Glutamatergic neuron (in vitro differentiated cells): ENCODE results near the gene SLC2A14. TPM values are rescaled to one million over a fixed set of nuclear protein-coding genes. Genes with fewer than 3 reads are reported as not detected.
"Not testable (repeated sequence)": the region's sequence is repeated elsewhere in the genome, so short reads cannot be mapped to it uniquely, and the experiment has no call there.

ENCODE experiments used
- DNase-seq: peaks from one replicate; pipeline ENCODE4 v3.0.0; 2022
- H3K27ac Mint-ChIP-seq: one replicate; pipeline ENCODE4 v1.8.0; 2020; ENCODE audit warnings: mild to moderate bottlenecking, mixed read lengths, inconsistent platforms; ENCODE audit not compliant: unreplicated experiment
- H3K27me3 Mint-ChIP-seq: one replicate; pipeline ENCODE4 v1.8.0; 2020; ENCODE audit warnings: mild to moderate bottlenecking, moderate library complexity, mixed read lengths, inconsistent platforms; ENCODE audit not compliant: unreplicated experiment
- H3K36me3 Mint-ChIP-seq: one replicate; pipeline ENCODE4 v1.8.0; 2020; ENCODE audit warnings: mild to moderate bottlenecking, mixed read lengths, inconsistent platforms; ENCODE audit not compliant: unreplicated experiment
- H3K4me1 Mint-ChIP-seq: one replicate; pipeline ENCODE4 v1.8.0; 2020; ENCODE audit warnings: mild to moderate bottlenecking, low read depth, mixed read lengths, inconsistent platforms; ENCODE audit not compliant: unreplicated experiment
- H3K4me3 Mint-ChIP-seq: one replicate; pipeline ENCODE4 v1.8.0; 2020; ENCODE audit warnings: mild to moderate bottlenecking, mixed read lengths, inconsistent platforms; ENCODE audit not compliant: unreplicated experiment
- H3K9me3 Mint-ChIP-seq: one replicate; pipeline ENCODE4 v1.8.0; 2020; ENCODE audit warnings: mild to moderate bottlenecking, moderate library complexity, mixed read lengths, inconsistent platforms; ENCODE audit not compliant: unreplicated experiment
- CTCF ChIP-seq: fragments of 200-600 bp; sonication (generic); IDR thresholded peaks from one replicate; pipeline ENCODE4 v1.5.0; 2021; ENCODE audit not compliant: partially characterized antibody, unreplicated experiment
- total RNA-seq: library from RNA; stranded (reverse); fragmentation: NEBNext Ultra II Directional; extraction: Animal tissue kit (Norgen Biotek cat#: 25700); gene quantifications from one replicate; pipeline ENCODE4 v1.2.1, GENCODE V29; 2021; ENCODE audit not compliant: unreplicated experiment

Gene SLC2A14
- total RNA-seq, 1 donor from 2014 or later, result 1.3 TPM

GRCh38 chr12:7915661-7916403 is 43.1 kb upstream of the SLC2A14 start:
- DNase-seq, result no peak
- no peaks in the 10 kb centered on the region for H3K4me1 Mint-ChIP-seq
- no peak for TF ChIP-seq CTCF
- H3K36me3 Mint-ChIP-seq, result no peaks in the 10 kb centered on the region
- peaks cover 2% of the 10 kb centered on the region for H3K9me3 Mint-ChIP-seq
- H3K27ac Mint-ChIP-seq, result no peak overlapping the region
- H3K27me3 Mint-ChIP-seq, result peaks cover 2% of the 10 kb centered on the region
- no peak overlapping the region for H3K4me3 Mint-ChIP-seq

GRCh38 chr12:7910106-7910505 is 37.4 kb upstream of the SLC2A14 start:
- H3K27me3 Mint-ChIP-seq, H3K9me3 Mint-ChIP-seq, H3K36me3 Mint-ChIP-seq, H3K4me3 Mint-ChIP-seq, DNase-seq, H3K4me1 Mint-ChIP-seq, H3K27ac Mint-ChIP-seq: not testable (repeated sequence)

- Mint-ChIP-seq H3K27me3 (peaks cover 2% of the 10 kb centered on the region), H3K9me3 (no peaks in the 10 kb centered on the region), H3K36me3 (no peaks in the 10 kb centered on the region), H3K4me3 (no peak overlapping the region), H3K27ac (no peak overlapping the region), H3K4me1 (peaks cover 2% of the 10 kb centered on the region)
- DNase-seq, result peak; percentile 40
- peak; percentile 17 for TF ChIP-seq CTCF
Measured at GRCh38 chr12:7907009-7907408, 34.3 kb upstream of the SLC2A14 start.

GRCh38 chr12:7906303-7906702 is 33.6 kb upstream of the SLC2A14 start:
- H3K27ac Mint-ChIP-seq, H3K4me3 Mint-ChIP-seq, H3K27me3 Mint-ChIP-seq, H3K4me1 Mint-ChIP-seq, H3K9me3 Mint-ChIP-seq, H3K36me3 Mint-ChIP-seq, DNase-seq: not testable (repeated sequence)

GRCh38 chr12:7905600-7906125 is 32.9 kb upstream of the SLC2A14 start:
- H3K36me3 Mint-ChIP-seq, H3K4me3 Mint-ChIP-seq, H3K27me3 Mint-ChIP-seq, H3K4me1 Mint-ChIP-seq, H3K27ac Mint-ChIP-seq, H3K9me3 Mint-ChIP-seq, DNase-seq: not testable (repeated sequence)

GRCh38 chr12:7905071-7905470 is 32.4 kb upstream of the SLC2A14 start:
- no peaks in the 10 kb centered on the region for H3K9me3 Mint-ChIP-seq
- peaks cover 3% of the 10 kb centered on the region for H3K36me3 Mint-ChIP-seq

GRCh38 chr12:7902416-7902815 is 29.7 kb upstream of the SLC2A14 start:
- H3K4me1 Mint-ChIP-seq, DNase-seq, H3K9me3 Mint-ChIP-seq, H3K27ac Mint-ChIP-seq, H3K27me3 Mint-ChIP-seq, H3K4me3 Mint-ChIP-seq, H3K36me3 Mint-ChIP-seq: not testable (repeated sequence)

More at GRCh38 chr12:7905071-7905470, 32.4 kb upstream of the SLC2A14 start:
- no peak for DNase-seq
- peaks cover 2% of the 10 kb centered on the region for H3K27me3 Mint-ChIP-seq
- no peak overlapping the region for H3K27ac Mint-ChIP-seq
- peaks cover 2% of the 10 kb centered on the region for H3K4me1 Mint-ChIP-seq
- H3K4me3 Mint-ChIP-seq, result no peak overlapping the region
- no peak for TF ChIP-seq CTCF
